ENCODE results near the gene NTN1.
A peak's percentile ranks its signal among the peaks of the same experiment; 100 is the strongest.

Gene NTN1

GRCh38 chr17:9020824-9021157, 519 bp upstream of the NTN1 start:
- Histone ChIP-seq H3K4me1 (ENCODE audit: control insufficient read depth in 5 of 5, insufficient read depth in 5 of 5, low read length in 5 of 5) (peaks cover 2 to 31% (median 26%) of the 10 kb centered on the region in 5 donors), H3K4me3 (ENCODE audit: low read depth in 1 of 5, low read length in 5 of 5) (peak overlapping the region in 4 of 5 donors; percentile 60 to 73 (median 67)), H3K36me3 (ENCODE audit: control insufficient read depth in 5 of 5, insufficient read depth in 5 of 5, low read length in 5 of 5) (no peaks in the 10 kb centered on the region), H3K27me3 (ENCODE audit: control insufficient read depth in 5 of 5, insufficient read depth in 4 of 5, low read length in 5 of 5) (peaks cover 5 to 48% (median 31%) of the 10 kb centered on the region in 5 donors), H3K27ac (ENCODE audit: low read depth, low read length) (no peak overlapping the region), H3K9ac (ENCODE audit: low read length in 5 of 5) (peak overlapping the region in 2 of 5 donors; percentile 39 to 47), H3K9me3 (ENCODE audit: control insufficient read depth in 5 of 5, low read length in 5 of 5) (no peaks in the 10 kb centered on the region)

GRCh38 chr17:9021992-9022572, 772 bp downstream of the NTN1 start:
- H3K4me1 ChIP-seq (ENCODE audit: control insufficient read depth in 5 of 5, insufficient read depth in 5 of 5, low read length in 5 of 5): peaks cover 2 to 31% (median 26%) of the 10 kb centered on the region in 5 donors
- H3K27ac ChIP-seq (ENCODE audit: low read depth, low read length): no peak overlapping the region
- H3K4me3 ChIP-seq (ENCODE audit: low read depth in 1 of 5, low read length in 5 of 5): peak overlapping the region in 4 of 5 donors; percentile 51 to 70 (median 64)
- peaks cover 5 to 49% (median 34%) of the 10 kb centered on the region in 5 donors for H3K27me3 ChIP-seq (ENCODE audit: control insufficient read depth in 5 of 5, insufficient read depth in 4 of 5, low read length in 5 of 5)
- no peaks in the 10 kb centered on the region for H3K9me3 ChIP-seq (ENCODE audit: control insufficient read depth in 5 of 5, low read length in 5 of 5)
- no peaks in the 10 kb centered on the region for H3K36me3 ChIP-seq (ENCODE audit: control insufficient read depth in 5 of 5, insufficient read depth in 5 of 5, low read length in 5 of 5)
- no peak overlapping the region for H3K9ac ChIP-seq (ENCODE audit: low read length in 5 of 5)

- H3K27ac ChIP-seq (ENCODE audit: low read depth, low read length): no peak overlapping the region
- H3K9me3 ChIP-seq (ENCODE audit: control insufficient read depth in 5 of 5, low read length in 5 of 5): no peaks in the 10 kb centered on the region
- H3K27me3 ChIP-seq (ENCODE audit: control insufficient read depth in 5 of 5, insufficient read depth in 4 of 5, low read length in 5 of 5): peaks cover 5 to 46% (median 34%) of the 10 kb centered on the region in 5 donors
- peak overlapping the region in 4 of 5 donors; percentile 51 to 70 (median 64) for H3K4me3 ChIP-seq (ENCODE audit: low read depth in 1 of 5, low read length in 5 of 5)
- H3K4me1 ChIP-seq (ENCODE audit: control insufficient read depth in 5 of 5, insufficient read depth in 5 of 5, low read length in 5 of 5): peaks cover 2 to 31% (median 26%) of the 10 kb centered on the region in 5 donors
- no peaks in the 10 kb centered on the region for H3K36me3 ChIP-seq (ENCODE audit: control insufficient read depth in 5 of 5, insufficient read depth in 5 of 5, low read length in 5 of 5)
- peak overlapping the region in 1 of 5 donors; percentile 25 for H3K9ac ChIP-seq (ENCODE audit: low read length in 5 of 5)
Measured at GRCh38 chr17:9022573-9023391, 1.5 kb downstream of the NTN1 start.

- H3K27ac ChIP-seq (ENCODE audit: low read depth, low read length): no peak overlapping the region
- peaks cover 5 to 44% (median 34%) of the 10 kb centered on the region in 5 donors for H3K27me3 ChIP-seq (ENCODE audit: control insufficient read depth in 5 of 5, insufficient read depth in 4 of 5, low read length in 5 of 5)
- no peak overlapping the region for H3K9ac ChIP-seq (ENCODE audit: low read length in 5 of 5)
- H3K4me1 ChIP-seq (ENCODE audit: control insufficient read depth in 5 of 5, insufficient read depth in 5 of 5, low read length in 5 of 5): peaks cover 2 to 31% (median 26%) of the 10 kb centered on the region in 5 donors
- H3K4me3 ChIP-seq (ENCODE audit: low read depth in 1 of 5, low read length in 5 of 5): peak overlapping the region in 4 of 5 donors; percentile 17 to 70 (median 64)
- no peaks in the 10 kb centered on the region for H3K36me3 ChIP-seq (ENCODE audit: control insufficient read depth in 5 of 5, insufficient read depth in 5 of 5, low read length in 5 of 5)
- no peaks in the 10 kb centered on the region for H3K9me3 ChIP-seq (ENCODE audit: control insufficient read depth in 5 of 5, low read length in 5 of 5)
Measured at GRCh38 chr17:9023392-9024218, 2.3 kb downstream of the NTN1 start.

- peaks cover 2 to 31% (median 26%) of the 10 kb centered on the region in 5 donors for H3K4me1 ChIP-seq (ENCODE audit: control insufficient read depth in 5 of 5, insufficient read depth in 5 of 5, low read length in 5 of 5)
- no peaks in the 10 kb centered on the region for H3K36me3 ChIP-seq (ENCODE audit: control insufficient read depth in 5 of 5, insufficient read depth in 5 of 5, low read length in 5 of 5)
- no peaks in the 10 kb centered on the region for H3K9me3 ChIP-seq (ENCODE audit: control insufficient read depth in 5 of 5, low read length in 5 of 5)
- peaks cover 5 to 44% (median 34%) of the 10 kb centered on the region in 5 donors for H3K27me3 ChIP-seq (ENCODE audit: control insufficient read depth in 5 of 5, insufficient read depth in 4 of 5, low read length in 5 of 5)
- no peak overlapping the region for H3K9ac ChIP-seq (ENCODE audit: low read length in 5 of 5)
- no peak overlapping the region for H3K27ac ChIP-seq (ENCODE audit: low read depth, low read length)
- H3K4me3 ChIP-seq (ENCODE audit: low read depth in 1 of 5, low read length in 5 of 5): no peak overlapping the region
Measured at GRCh38 chr17:9024497-9024896, 3.2 kb downstream of the NTN1 start.

- peaks cover 2 to 20% (median 18%) of the 10 kb centered on the region in 5 donors for H3K4me1 ChIP-seq (ENCODE audit: control insufficient read depth in 5 of 5, insufficient read depth in 5 of 5, low read length in 5 of 5)
- H3K36me3 ChIP-seq (ENCODE audit: control insufficient read depth in 5 of 5, insufficient read depth in 5 of 5, low read length in 5 of 5): no peaks in the 10 kb centered on the region
- H3K9me3 ChIP-seq (ENCODE audit: control insufficient read depth in 5 of 5, low read length in 5 of 5): no peaks in the 10 kb centered on the region
- H3K27me3 ChIP-seq (ENCODE audit: control insufficient read depth in 5 of 5, insufficient read depth in 4 of 5, low read length in 5 of 5): peaks cover 5 to 35% (median 25%) of the 10 kb centered on the region in 5 donors
- no peak overlapping the region for H3K4me3 ChIP-seq (ENCODE audit: low read depth in 1 of 5, low read length in 5 of 5)
- no peak overlapping the region for H3K27ac ChIP-seq (ENCODE audit: low read depth, low read length)
- no peak overlapping the region for H3K9ac ChIP-seq (ENCODE audit: low read length in 5 of 5)
Measured at GRCh38 chr17:9026741-9027140, 5.4 kb downstream of the NTN1 start.

GRCh38 chr17:9028202-9028987, 7.1 kb downstream of the NTN1 start:
- Histone ChIP-seq H3K4me1 (ENCODE audit: control insufficient read depth in 5 of 5, insufficient read depth in 5 of 5, low read length in 5 of 5) (peaks cover 0 to 3% (median 3%) of the 10 kb centered on the region in 5 donors), H3K9me3 (ENCODE audit: control insufficient read depth in 5 of 5, low read length in 5 of 5) (no peaks in the 10 kb centered on the region), H3K4me3 (ENCODE audit: low read depth in 1 of 5, low read length in 5 of 5) (no peak overlapping the region), H3K36me3 (ENCODE audit: control insufficient read depth in 5 of 5, insufficient read depth in 5 of 5, low read length in 5 of 5) (no peaks in the 10 kb centered on the region), H3K27ac (ENCODE audit: low read depth, low read length) (no peak overlapping the region), H3K9ac (ENCODE audit: low read length in 5 of 5) (no peak overlapping the region), H3K27me3 (ENCODE audit: control insufficient read depth in 5 of 5, insufficient read depth in 4 of 5, low read length in 5 of 5) (peaks cover 4 to 22% (median 11%) of the 10 kb centered on the region in 5 donors)

GRCh38 chr17:9028988-9029570, 7.8 kb downstream of the NTN1 start:
- no peak overlapping the region for H3K9ac ChIP-seq (ENCODE audit: low read length in 5 of 5)

GRCh38 chr17:9032151-9032550, 10.8 kb downstream of the NTN1 start:
- Histone ChIP-seq H3K27me3 (ENCODE audit: control insufficient read depth in 5 of 5, insufficient read depth in 4 of 5, low read length in 5 of 5) (peaks cover 0 to 6% (median 0%) of the 10 kb centered on the region in 5 donors), H3K9ac (ENCODE audit: low read length in 5 of 5) (no peak overlapping the region), H3K36me3 (ENCODE audit: control insufficient read depth in 5 of 5, insufficient read depth in 5 of 5, low read length in 5 of 5) (no peaks in the 10 kb centered on the region), H3K27ac (ENCODE audit: low read depth, low read length) (no peak overlapping the region), H3K9me3 (ENCODE audit: control insufficient read depth in 5 of 5, low read length in 5 of 5) (peaks cover 0 to 7% (median 0%) of the 10 kb centered on the region in 5 donors), H3K4me3 (ENCODE audit: low read depth in 1 of 5, low read length in 5 of 5) (no peak overlapping the region), H3K4me1 (ENCODE audit: control insufficient read depth in 5 of 5, insufficient read depth in 5 of 5, low read length in 5 of 5) (no peaks in the 10 kb centered on the region)

More at GRCh38 chr17:9028988-9029570, 7.8 kb downstream of the NTN1 start:
- H3K27ac ChIP-seq (ENCODE audit: low read depth, low read length): no peak overlapping the region
- H3K4me3 ChIP-seq (ENCODE audit: low read depth in 1 of 5, low read length in 5 of 5): no peak overlapping the region
- H3K36me3 ChIP-seq (ENCODE audit: control insufficient read depth in 5 of 5, insufficient read depth in 5 of 5, low read length in 5 of 5): no peaks in the 10 kb centered on the region
- H3K9me3 ChIP-seq (ENCODE audit: control insufficient read depth in 5 of 5, low read length in 5 of 5): no peaks in the 10 kb centered on the region
- H3K27me3 ChIP-seq (ENCODE audit: control insufficient read depth in 5 of 5, insufficient read depth in 4 of 5, low read length in 5 of 5): peaks cover 0 to 16% (median 7%) of the 10 kb centered on the region in 5 donors
- no peaks in the 10 kb centered on the region for H3K4me1 ChIP-seq (ENCODE audit: control insufficient read depth in 5 of 5, insufficient read depth in 5 of 5, low read length in 5 of 5)

Data from subcutaneous abdominal adipose tissue (tissue), 5 donors.